Germinal center (tissue), 1 donor: ENCODE measurements around the gene PGC.
A peak's percentile ranks its signal among the peaks of the same experiment; 100 is the strongest.

Experiments
- DNase-seq: peaks from one replicate; pipeline ENCODE4 v3.0.0; 2012; ENCODE audit warnings: mixed read lengths, low spot score

Gene PGC

DNA sequence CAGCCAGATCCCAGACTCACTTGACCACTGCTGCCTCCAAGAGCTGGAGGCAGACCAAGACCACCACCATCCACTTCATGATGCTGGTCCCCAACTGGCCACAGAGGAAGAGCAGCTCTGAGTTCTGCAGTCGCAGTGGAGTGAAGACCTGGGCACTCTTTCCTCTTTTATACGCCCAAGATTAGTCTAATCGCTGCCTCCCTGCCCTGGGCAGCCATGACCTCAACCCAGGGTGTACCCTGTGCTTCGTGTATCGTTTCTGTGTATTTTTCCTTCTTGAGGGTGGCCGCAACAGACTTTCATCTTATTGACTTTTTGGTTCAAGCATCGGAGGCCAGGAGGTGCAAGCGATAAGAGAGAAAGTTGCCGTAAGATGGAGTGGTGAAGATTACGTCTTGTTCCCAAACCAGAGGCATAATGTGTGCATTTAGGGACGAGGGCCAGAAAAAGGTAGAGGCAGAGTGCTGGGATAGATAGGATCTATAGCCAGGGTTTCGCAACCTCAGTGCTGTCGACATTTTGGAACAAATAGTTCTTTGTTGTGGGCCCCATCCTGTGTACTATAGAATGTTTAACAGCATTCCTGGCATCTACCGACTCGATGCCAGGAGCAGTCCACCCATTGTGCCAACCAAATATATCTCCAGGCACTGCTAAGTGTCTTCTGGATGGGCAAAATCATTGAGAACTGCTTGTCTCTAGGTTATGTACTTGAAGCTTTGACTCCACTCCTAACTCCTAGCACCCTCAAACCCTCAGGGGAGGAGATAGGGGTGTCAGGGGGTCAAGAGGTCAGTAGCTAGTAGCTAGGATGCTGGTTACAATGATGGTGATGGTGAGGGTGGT lies at the start of gene PGC:
PGC (minus strand) TSS at position 142 of the 846 bp plus-strand sequence; CDS start at position 79, 63 bp downstream.
- DNase-seq, result no peak

- no peak for DNase-seq
Observed at GRCh38 chr6:41796474-41796873, 49.3 kb upstream of the PGC start.

DNA sequence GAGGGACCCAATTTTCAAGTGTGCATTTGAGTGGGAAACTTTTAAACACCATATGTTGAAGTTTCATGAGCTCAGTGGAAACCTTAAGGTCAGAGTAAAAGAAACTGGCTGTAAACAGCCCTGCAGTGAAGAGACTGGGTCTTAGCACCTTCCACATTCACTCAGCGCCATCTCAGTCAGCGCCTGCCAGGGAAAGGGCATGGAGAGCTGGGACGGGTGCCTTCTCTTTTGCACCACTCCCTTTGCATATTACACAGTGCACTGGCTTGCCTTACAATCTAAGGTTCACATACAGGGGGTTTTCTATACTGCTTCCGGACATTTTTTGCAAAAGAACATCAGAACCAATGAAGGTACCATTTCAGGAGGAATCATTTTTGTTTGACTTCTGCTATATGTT lies 44.8 kb upstream of the PGC start:
- DNase-seq, result no peak

DNA sequence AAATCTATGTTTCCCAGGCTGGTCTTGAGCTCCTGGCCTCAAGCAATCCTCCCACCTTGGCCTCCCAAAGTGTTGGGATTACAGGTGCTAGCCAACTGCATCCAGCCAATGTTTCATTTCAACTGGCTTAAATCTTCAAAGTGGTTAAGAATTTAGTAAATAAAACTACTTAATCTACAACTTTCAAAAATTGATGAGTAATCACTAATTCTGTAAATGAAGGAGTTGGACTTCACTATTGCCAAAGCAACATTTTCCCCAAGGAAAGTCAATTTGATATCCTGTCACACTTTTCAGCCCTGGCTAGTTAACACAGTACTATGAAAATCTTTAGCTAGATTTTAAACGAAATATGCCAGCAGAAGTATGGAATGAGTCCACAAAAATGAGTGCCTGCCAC lies 44.1 kb upstream of the PGC start:
- no peak for DNase-seq

- no peak for DNase-seq
Observed at GRCh38 chr6:41790045-41790444, 42.8 kb upstream of the PGC start.

DNA sequence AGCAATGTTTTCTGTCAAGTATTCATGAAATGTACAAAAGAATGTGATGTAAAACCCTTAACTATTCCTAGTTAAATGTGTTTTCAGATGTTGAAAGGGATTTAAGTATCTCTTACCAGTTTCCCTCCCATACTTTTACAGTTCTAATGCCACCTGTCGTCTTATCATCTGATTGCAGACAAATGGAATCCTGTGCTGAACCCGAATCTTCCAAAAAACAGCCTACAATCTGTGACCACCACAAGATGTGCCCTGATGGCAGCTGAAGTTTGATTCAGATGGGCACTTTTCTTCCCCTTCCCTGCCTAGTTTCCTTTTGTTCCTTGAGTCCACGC lies 42.2 kb upstream of the PGC start:
- no peak for DNase-seq

DNA sequence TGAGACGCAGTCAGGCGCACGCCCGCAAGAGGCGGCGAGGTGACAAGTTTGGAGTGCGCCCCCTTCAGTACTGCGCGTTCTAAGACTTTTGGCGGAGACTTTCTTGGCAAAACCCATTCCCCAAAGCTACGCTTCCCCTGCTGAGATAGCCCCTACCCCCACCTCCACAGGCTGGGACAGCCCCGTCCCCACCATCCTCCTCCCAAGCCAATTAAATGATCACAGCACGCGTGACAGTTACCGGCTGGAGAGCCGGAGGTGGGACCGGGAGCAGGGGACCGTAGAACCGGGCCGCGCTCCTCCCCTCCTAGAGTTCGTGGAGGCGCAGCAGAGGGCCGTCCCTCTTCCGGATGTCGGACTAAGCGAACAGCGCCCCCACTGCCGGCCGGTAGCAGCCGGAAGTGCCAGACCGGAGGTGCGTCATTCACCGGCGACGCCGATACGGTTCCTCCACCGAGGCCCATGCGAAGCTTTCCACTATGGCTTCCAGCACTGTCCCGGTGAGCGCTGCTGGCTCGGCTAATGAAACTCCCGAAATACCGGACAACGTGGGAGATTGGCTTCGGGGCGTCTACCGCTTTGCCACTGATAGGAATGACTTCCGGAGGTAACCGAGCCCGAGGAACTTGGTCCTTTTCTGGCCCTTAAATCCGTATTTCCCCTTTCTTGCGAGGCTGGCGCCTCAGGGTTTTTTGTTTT lies 40.2 kb upstream of the PGC start, which contains the start of gene TOMM6:
TOMM6 (plus strand) TSS at position 476 of the 699 bp plus-strand sequence; CDS start at position 480, 4 bp downstream.
- DNase-seq, result peak; percentile 92

DNA sequence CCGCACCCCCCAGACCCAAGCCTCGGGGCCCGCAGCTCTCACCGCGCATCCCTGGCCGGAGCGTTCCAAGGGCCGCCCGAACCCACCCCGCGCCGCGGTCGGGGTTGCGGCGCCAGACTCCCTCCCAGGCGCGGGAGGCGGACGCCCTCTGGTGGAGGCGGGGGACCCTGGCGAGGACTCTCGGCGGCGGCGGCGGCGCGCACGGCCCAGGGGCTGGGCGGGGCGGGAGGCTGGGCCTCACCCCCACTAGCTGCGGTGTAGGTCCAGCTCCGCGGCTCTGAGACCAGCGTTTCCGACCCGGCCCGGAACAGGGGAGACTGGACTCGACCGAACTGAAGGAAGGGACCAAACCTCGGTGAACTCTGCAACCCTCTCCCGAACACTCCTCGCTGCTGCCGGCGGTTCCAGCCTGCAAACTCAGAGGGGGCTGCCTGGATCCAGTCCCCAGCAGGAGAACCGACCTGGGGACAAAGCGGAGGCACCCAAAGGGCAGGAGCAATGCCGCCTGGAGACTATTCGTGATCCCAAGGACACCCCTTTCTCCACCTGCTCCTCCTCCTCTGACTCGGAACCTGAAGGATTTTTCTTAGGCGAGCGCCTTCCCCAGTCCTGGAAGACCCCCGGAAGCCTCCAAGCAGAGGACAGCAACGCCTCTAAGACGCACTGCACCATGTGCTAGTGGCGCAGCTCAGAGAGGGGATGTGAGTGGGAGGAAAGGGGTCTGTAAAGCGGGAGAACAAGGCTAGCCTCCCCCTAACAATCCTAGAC lies 39.4 kb upstream of the PGC start:
- DNase-seq, result peak; percentile 91

DNA sequence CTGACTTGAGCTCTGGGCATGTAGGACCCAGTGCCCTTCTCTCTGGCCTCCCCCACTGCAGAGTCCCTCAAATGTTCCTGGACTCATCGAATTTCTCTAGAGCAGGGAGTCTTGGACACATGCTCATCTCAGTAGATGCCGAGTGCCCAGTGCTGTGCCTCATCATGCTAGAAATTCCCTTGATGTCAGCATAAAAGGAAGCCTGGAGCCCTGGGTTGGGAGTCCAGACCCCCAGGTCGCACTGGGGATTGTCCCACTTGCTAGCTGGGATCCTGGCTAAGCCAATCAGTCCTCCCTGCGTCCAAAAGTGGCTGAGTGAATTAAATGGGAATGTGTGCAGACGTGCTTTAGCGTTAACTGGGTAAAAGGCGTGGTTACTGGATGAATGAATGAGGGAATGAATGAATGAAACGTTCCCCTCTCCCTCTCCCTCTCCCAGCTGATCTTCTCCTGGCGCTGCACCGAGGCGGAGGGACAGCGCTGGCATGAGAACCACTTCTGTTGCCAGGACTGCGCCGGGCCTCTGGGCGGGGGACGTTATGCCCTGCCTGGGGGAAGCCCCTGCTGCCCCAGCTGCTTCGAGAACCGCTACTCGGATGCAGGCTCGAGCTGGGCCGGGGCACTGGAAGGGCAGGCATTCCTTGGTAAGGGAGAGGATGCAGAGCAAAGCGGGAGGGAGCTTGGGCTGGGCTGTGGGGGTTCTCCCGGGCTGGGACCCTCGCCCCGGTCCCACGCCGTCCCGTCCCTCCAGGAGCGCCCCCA lies 38.7 kb upstream of the PGC start:
- DNase-seq, result peak; percentile 20

DNA sequence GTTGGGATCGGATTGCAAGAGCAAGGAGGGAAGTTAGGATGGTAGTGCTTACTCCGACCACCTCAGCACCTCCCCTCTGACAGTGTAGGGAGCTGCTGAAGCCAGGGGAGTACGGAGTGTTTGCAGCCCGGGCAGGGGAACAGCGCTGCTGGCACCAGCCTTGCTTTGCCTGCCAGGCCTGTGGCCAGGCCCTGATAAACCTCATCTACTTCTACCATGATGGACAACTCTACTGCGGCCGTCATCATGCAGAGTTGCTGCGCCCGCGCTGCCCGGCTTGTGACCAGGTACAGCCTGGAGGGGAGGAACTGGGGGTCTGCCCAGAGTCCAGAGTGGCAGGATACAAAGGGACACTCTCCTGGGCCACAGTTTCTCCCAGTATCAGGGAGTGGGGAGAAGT lies 38.1 kb upstream of the PGC start:
- no peak for DNase-seq

DNA sequence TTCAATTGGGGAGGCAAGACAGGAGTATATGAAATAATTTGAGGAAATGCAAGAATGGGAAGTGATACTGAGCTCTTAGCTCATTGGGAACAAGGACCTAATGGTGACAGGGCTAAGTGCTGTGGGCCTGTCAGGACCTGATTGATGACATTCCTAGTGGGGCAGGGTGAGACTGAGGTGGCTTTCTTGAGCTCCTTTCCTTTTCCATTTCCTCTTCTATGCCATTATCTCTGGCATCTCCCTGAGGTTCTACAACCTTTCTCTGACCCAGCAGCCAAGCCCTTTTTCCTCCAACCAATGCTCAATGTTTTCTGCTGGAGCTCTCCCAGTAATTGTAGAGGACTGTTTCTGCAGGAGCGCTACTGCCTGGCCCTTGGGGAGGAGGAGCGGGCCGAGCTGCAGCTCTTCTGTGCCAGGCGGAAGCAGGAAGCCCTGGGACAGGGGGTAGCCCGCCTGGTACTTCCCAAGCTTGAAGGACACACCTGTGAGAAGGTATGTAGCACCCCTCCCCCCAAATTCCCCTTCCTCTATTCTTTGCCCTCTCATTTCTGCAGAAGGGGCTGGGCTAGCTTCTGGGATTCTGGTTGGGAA lies 37.5 kb upstream of the PGC start:
- DNase-seq, result no peak

- DNase-seq, result no peak
Observed at GRCh38 chr6:41783106-41783780, 36.0 kb upstream of the PGC start.

GRCh38 chr6:41781366-41781730 lies 34.2 kb upstream of the PGC start:
- no peak for DNase-seq

GRCh38 chr6:41780551-41781365 lies 33.6 kb upstream of the PGC start, which contains the start of gene PRICKLE4:
Gene PRICKLE4, plus strand, starts transcription at chr6:41780782. Its CDS starts 2,692 bp downstream, at chr6:41783474.
- DNase-seq, result peak; percentile 43

DNA sequence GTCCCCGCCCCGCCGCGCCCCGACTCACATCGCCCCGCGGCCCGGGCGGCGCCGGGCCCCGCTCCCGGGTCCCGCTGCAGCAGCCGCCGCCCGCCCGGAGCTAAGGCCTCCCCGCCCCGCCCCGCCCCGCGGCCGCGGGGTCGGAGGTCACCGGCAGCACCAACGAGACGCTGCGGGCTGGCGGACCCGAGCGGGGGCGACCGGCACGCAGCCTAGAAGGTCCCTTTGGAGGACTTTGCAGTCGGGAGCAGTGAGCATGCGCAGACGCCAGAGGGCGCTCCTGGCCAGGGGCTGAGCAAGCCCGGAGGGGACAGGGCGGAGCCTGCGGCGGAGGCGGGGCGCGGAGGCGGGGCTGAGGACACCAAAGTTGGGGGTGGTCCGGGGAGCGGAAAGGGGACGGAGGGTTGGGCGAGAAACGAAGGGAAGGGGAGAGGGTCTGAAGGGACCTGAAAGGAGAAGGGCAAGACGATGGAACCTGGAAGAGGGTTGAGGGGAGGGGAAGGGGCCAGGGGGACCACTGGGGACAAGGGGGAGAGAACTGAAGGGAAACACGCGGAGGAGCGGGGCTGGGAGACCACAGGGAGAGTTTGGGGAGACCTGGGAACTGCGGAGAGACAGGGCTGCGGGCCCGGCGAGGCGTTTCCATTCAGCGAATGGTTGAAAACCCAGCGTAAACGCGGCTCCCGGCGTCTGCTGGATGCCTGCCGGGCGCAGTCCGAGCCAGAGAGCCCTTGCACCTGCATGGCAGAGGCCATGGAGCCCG lies 32.8 kb upstream of the PGC start, which contains the start of gene FRS3:
FRS3 (minus strand) TSS at position 113 of the 763 bp plus-strand sequence. CDS start 2,913 bp downstream, outside the sequence.
- peak; percentile 97 for DNase-seq

DNA sequence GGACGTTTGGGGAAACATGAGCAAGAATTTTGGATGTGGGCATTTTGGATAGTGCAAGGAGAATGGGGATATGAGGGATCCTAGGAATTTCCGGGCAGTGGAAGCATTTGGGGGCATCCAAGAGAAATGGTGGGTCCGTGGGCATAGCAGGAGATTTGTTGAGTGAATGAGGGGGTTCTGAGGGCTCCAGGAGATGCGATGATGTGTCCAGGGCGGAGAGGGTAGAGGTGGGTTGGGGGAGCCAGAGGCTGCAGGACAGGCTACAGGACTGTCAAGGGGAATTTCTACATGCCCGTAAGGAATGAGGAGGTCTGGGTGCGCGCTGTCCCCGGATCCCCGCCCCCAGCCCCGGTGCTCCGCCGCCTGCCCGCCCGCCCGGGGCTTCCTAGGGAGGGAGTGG lies 32.1 kb upstream of the PGC start:
- DNase-seq, result no peak

- no peak for DNase-seq
Observed at GRCh38 chr6:41778895-41779294, 31.7 kb upstream of the PGC start.

GRCh38 chr6:41777551-41778285 lies 30.5 kb upstream of the PGC start:
- no peak for DNase-seq
